AG09309 (cell line): ENCODE data around the gene PI4KA.
"Not testable (repeated sequence)": the region's sequence is repeated elsewhere in the genome, so short reads cannot be mapped to it uniquely, and the experiment has no call there.

Source experiments
- DNase-seq: peaks from one replicate; pipeline ENCODE4 v3.0.0-alpha.2; 2010; ENCODE audit warnings: low read depth
- H3K4me3 ChIP-seq: 2 replicates; pipeline ENCODE4 v1.5.1; 2011; ENCODE audit warnings: mild to moderate bottlenecking, low read depth, low read length, moderate library complexity; ENCODE audit not compliant: control insufficient read depth
- CTCF ChIP-seq: IDR thresholded peaks from 2 replicates; pipeline ENCODE4 v1.5.1; 2011; ENCODE audit warnings: mild to moderate bottlenecking, low read depth, low read length, inconsistent platforms; ENCODE audit not compliant: insufficient read depth, control insufficient read depth; ENCODE audit errors: missing control alignments

The PI4KA gene

GRCh38 chr22:20903093-20903492 lies 44.5 kb upstream of the PI4KA start:
- no peak overlapping the region for H3K4me3 ChIP-seq
- no peak for DNase-seq
- no peak for TF ChIP-seq CTCF

- not testable (repeated sequence) for DNase-seq
Measured at GRCh38 chr22:20901093-20902033, 42.8 kb upstream of the PI4KA start.

GRCh38 chr22:20899827-20900423 lies 41.3 kb upstream of the PI4KA start:
- no peak for TF ChIP-seq CTCF

More at GRCh38 chr22:20901093-20902033, 42.8 kb upstream of the PI4KA start:
- H3K4me3 ChIP-seq, result not testable (repeated sequence)

GRCh38 chr22:20897737-20898136 lies 39.1 kb upstream of the PI4KA start:
- not testable (repeated sequence) for DNase-seq, H3K4me3 ChIP-seq

More at GRCh38 chr22:20899827-20900423, 41.3 kb upstream of the PI4KA start:
- H3K4me3 ChIP-seq, result no peak overlapping the region
- no peak for DNase-seq

- TF ChIP-seq CTCF, result no peak
- no peak for DNase-seq
- H3K4me3 ChIP-seq, result no peak overlapping the region
Measured at GRCh38 chr22:20890975-20891374, 32.4 kb upstream of the PI4KA start.

- no peak overlapping the region for H3K4me3 ChIP-seq
- no peak for TF ChIP-seq CTCF
- DNase-seq, result no peak
Measured at GRCh38 chr22:20889904-20890540, 31.4 kb upstream of the PI4KA start.

- no peak for TF ChIP-seq CTCF
- DNase-seq, result no peak
Measured at GRCh38 chr22:20889025-20889704, 30.6 kb upstream of the PI4KA start.

More at GRCh38 chr22:20889025-20889704, 30.6 kb upstream of the PI4KA start:
- no peak overlapping the region for H3K4me3 ChIP-seq
